NCI-H1105 treated with DMSO at 0.1 percent for 48 hours (cell line): ENCODE results near the gene THADA.
"Not testable (repeated sequence)": the region's sequence is repeated elsewhere in the genome, so short reads cannot be mapped to it uniquely, and the experiment has no call there.

Experiments used
- DNase-seq: peaks from one replicate; lab custom pipeline; 2025; lab: John Stamatoyannopoulos, UW

THADA gene

DNA sequence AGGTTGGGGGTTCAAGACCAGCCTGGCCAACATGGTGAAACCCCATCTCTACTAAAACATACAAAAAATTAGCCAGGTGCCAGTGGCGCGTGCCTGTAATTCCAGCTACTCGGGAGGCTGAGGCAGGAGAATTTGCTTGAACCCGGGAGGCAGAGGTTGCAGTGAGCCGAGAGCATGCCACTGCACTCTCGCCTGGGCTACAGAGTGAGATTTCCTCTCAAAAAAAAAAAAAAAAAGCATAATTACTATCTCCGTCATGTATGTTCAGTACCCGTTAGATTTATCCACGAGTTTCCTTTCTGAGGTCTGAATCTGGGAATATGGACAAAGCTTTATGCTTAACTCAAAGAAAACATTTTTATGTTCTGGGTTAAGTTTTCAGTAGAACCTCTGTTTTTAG is 209.2 kb downstream of the THADA start:
- DNase-seq = not testable (repeated sequence)

DNA sequence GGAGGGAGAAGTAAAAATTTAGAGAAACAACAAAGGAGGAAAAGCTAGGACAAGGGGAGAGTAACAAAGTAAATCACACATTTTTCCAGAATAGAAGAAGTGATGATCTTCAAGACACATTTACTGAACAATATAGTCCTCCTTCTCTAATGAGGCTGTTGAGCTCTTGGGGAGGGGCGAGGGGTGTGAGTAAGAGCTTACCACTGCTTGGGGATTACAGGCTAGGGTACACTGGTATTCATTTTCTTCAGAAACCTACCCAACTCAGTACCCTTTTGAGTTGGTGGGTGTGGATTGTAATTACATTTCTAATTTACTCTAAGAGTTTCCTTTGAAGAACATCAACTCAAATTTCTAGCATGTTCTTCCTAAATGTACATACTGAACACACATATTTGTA is 211.7 kb downstream of the THADA start:
- DNase-seq = no peak

DNA sequence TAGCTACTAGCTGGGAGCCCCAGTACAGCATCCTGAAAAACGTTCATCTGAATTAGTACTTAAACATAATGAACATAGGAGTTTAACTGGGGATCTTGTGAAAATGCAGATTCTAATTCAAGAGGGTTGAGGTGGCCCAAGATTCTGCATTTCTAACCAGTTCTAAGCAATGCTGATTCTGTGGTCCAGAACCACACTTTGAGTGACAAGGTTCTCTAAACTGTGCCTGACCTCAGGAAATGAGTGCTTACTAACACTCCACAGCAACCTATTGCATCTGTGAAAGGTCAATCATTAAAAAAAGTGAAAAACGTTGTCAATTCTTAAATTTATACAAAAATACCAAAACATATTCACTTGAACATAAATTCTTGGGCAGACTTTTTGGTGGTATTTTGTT is 212.3 kb downstream of the THADA start:
- DNase-seq = no peak

DNA sequence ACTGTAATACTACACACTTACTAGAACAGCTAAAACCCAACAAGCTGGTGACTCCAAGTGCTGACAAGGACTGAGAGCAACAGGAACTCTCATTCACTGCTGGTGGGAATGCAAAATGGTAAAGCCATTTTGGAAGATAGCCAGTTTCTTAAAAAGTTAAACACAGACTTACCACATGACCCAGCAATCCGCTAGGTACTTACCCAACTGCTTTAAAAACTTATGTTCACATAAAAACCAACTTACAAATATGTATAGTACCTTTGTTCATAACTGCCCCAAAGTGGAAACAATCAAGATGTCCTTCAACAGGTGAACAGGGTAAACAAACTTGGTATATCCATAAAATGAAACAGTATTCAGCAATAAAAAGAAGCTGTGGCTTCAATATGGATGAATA is 216.3 kb downstream of the THADA start:
- DNase-seq = no peak

DNA sequence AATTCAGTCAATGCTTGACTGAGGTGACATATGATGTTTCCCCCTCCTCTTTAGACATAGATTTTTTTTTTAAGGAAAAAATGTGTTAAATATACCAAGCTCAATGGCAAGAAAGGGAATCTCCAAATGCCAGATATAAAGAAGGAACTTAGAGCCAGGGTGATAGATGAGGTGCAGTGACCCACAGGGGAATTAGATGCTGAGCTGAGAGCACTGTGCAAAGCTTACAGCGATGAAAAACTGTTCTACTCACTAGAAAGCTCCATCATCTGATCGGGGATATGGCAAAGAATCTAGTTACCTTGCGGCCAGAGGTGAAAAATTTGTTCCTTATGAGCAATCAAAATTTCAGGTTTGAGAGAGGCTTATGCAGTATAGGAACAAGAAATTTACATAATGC is 218.5 kb downstream of the THADA start:
- DNase-seq = no peak

DNA sequence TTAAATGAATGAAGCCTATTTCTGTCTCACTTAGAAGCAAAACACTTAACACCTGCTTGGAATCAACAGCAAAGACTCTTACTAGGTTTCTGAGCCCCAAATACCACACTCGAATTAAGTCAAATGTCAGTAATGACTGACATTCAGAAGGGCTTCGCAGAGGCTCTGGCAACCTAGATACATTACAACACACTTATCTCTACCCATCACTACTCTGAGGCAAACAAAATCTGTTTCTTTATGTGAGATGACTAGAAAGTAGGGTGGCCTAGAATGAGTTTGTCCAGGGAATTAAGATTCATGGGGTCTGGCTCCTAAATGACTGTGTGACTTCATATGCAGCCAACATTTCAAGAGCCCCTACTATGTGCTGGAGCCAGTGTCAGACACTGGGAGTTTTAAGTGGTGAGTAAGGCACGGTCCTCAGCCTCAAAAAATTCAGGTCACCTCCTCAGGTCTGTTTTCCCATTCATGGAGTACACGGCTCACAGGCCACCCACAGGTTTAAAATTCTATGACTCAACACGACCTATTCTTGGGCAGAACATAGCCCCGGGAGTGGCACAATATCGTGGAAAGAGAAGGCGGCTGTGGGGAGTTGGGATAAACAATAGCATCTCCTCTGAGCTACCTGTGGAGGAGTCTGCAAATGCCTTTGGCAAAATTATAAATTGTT is 219.2 kb downstream of the THADA start:
- no peak for DNase-seq

DNA sequence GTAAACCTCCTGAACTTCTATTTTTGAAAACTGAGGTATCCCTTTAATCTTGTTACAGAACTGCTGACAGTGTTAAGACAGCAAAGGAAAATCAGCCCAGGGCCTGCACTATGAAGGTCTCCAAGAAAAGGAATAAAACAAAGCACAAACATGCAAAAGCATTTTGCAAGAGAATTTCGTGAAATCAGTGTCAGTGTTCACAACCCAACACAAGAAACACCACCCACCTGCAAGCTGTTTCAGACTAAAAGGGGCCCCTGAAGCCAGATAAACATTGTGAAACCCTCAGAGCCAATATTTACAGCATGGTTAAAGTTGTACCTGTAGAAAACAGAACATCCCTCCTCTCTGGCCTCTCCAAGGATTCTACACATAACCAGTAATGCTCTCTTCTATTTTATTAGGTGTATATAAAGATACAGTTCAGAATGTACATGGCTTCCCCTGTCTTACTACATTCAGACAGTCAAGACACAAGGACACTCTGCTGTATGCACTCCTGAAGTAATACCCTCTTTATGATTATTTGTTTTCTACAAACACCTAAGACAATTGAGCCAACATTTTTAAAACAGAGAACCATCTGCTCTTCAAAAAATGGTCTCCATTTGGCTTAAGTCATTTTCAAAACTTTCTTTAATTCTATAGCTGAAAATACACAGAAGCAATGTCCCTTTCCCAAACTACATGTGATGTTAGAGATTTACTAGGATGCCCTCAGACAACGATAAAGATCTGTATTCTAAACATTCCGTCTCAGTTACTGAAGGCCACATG is 219.9 kb downstream of the THADA start:
- DNase-seq = no peak

DNA sequence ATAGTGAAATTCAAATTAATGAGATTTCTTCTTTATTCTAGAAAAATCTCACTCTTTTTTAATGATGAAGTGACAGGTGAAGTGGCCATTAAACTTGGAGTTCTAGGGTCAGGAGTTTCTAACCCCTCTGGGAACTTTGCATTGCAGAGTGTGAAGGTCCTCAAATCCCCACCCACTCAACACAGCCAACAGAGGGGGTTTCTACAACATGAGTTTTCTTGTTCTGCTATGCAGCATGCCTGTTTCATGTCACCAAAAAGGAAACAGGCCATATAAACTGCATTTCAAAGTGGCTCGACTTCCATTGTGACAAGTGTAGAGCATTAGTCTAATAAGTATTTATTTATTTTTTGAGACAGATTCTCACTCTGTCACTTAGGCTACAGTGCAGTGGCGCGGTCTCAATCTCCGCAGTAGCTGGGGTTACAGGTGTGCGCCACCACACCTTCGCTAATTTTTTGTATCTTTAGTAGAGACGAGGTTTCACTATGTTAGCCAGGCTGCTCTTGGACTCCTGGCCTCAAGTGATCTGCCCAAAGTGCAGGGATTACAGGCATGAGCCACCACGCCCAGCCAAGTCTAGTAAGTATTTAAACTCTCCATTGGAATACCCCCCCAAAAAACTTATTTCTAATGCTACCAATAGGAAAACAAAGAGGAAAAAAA is 223.3 kb downstream of the THADA start:
- no peak for DNase-seq

DNA sequence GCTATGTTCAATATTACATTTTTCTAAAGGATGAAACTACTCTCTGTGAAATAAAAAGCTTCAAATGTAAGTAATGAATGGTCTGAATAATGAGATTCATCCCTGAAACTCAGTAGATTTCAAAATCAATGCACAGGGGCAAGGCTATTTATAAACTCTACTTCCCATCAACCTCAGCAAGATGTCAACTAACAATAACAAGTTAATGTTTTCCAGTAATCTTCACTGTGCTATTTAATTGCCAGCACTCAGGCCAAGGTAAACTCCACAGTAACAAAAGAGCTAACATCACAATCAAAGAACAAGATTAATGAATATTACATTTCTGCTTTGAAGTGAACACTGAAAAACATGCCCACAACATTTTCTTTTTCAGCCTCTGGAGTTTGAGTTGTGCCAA is 225.1 kb downstream of the THADA start:
- DNase-seq = peak; percentile 87

DNA sequence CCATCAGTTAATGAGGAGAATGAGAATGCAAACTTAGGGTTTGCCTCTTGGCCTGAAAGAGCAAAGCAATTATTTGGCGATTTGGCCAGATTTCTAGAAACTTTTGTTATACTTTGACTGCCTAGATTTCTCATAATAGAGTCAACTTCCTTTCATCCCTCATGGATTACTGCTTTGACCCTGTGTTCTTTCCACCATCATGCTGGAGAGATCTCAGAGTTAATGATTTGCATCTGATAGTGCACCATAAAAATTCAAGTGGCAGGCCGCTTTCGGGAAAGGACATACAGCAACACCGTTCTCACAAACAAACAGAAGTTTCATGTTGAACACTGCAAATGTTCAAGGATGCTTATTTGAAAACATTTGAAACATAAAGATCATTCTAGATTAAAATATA is 225.7 kb downstream of the THADA start:
- no peak for DNase-seq

DNA sequence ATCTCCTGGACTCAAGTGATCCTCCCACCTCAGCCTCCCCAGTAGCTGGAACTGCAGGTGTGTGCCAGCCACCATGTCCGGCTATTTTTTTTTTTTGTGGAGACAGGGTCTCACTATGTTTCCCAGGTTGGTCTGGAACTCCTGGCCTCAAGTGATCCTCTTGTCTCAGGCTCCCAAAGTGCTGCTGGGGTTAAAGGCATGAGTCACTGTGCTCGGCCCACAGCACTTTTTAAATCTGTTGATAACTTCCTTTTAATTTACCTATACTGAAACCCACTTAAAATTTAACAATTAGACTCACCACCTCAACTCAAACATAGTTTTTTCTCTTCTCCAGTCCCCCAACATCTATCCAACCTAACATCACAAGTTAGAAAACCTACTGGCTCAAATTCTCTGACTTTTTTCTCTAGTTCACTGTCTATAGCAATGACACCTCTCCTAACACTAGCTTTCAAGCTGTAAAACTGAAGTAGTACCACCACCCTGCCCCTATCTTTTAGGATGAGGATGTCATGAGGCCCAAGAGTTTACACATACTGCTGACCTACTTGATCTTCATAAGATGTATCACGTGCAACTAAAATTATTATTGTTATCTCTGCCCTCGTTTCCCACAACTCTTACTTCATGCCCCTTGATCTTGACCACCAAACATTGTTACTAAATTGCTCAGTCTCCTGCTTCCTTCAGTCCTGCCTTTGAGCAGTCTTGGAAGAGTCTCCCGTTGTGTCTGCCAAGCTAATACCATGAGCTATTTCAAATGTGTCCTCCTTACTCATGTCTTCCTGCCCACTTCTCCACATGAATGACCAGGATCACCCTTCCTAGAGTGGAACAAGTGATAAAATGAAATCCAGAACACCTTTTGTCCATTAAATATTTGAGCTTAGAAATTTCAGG is 227.1 kb downstream of the THADA start:
- no peak for DNase-seq

DNA sequence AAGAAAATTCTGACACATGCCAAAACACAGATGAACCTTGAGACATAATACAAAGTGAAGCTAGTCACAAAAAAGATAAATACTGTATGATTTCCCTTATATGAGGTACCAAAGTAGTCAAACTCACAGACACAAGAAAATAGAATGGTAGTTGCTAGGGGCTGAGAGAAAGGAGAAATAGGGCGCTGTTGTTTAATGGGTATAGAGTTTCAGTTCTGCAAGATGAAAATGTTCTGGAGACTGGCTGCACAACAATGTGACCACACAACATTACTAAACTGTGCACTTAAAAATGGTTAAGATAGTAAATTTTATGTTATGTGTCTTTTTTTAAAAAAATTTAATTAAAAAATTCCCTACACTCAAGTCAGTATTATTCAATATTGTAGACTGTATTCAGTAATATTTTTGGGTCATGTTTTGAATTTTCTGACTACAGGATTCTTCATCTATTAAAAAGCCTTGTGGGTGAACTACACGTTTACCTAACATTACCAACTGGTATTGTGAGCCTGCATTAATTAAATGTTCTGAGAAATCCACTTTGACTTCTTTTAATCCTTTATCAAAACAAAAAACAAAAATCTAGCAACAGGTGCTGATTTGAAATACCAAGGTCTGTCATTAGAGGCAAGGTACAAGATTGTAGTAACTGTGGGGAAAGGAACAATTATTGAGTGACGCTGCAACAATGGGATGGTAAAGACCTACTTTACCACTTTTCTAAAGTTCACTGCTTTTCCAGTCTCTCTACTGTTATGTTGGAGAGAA is 228.6 kb downstream of the THADA start:
- DNase-seq = no peak

DNA sequence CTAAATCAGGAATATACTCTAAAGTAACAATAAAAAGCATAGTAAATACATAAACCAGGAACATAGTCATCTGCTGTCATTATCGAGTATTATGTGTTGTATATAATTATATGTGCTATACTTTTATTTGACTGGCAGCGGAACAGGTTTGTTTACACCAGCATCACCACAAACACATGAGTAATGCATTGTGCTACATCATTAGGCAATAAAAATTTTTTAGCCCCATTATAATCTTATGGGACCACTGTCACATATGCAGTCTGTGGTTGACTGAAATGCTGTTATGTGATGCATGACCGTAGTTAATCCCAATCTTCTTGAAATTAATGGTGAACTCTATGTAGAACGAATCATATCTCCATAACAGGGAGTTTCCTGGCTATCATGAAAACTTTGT is 232.7 kb downstream of the THADA start:
- no peak for DNase-seq

DNA sequence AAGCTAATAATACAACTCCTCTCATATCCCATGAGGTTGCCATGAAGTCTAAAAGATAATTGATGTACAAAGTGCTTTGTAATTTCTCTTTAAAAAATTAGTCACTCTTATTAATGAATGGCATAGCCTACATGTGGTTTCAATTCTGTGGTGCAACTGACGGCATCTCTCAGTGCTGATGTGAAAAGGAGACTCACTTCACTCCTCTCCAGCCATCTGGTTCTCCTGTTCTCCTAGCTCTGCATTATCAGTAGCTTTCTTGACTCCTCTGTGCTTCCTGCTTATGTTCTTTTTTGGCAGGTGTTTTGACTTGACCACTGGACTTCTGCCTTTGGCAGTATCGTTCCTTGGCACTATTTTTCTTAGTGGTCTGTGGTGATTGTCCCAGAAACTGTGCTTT is 234.6 kb downstream of the THADA start:
- DNase-seq = no peak

DNA sequence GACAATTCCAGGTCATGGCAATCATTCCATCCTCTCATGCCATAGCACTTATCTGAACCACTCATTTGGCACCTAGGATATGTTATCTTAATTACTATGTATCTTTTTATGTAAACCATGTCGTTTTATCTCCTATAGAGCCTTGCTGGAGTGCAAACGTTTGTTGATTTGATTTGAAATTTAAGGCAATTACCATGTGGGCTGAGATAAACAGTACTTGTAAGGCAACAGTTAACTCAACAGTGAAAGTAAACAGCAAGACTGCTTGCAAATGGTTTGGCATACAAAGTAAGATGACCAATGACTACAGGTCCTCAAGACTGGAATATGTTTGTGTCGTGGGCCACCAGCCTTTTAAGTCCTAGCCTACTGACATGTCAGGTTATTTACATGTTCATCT is 235.7 kb downstream of the THADA start:
- no peak for DNase-seq

DNA sequence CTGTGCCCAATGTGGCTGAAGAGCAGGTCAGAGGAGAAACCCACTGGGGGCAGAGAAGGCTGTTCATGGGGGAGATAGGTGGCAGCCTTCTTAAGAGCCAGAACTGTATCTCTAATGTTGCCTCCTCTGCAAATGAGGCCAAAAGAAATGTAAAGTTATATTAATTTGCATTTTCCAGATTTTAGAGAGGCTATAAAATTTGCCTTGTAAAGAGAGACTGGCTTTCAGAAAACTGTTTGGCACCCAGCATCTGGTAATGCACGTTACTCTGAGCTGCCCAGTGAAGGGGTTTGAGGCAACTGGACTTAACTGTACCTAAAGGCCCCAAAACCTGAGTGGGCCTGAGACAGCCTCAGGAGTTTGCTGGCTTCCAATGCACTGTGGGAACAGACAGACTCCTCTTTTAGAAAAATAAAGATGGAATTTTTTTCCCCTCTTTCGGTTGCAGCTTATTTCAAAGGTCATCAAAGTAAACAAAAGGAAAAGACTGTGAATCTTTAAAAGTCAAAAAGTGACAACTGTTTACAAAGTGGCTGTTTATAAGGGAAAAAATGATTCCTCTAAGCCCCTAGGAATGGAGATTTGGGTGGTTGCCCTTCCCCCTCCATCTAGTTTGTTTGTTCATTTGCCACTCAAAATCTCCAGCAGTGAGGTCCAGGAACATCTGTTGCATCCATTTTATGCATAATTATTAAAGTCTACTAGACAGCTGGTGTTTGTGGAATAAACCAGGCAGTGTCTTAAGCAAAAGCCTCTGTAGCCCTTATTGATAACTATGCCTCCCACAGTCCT is 237.2 kb downstream of the THADA start:
- peak; percentile 44 for DNase-seq

DNA sequence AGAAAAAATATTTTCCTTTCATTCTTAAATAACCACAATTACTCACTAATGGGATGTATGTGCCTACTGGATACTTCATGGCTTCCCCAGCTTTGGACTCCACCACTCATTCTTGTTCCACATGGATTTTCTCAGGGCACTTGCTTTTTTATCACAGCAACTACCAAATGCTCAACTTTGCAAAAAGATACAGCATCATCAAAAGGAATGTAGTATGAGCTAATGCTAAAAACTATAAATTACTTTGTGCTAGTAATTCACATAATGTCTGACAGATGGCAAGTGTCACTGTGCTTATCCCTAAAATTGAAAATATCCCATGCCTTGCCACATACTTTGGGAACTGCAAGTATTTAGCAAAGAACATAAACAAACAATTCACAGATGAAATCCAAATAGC is 239.1 kb downstream of the THADA start:
- DNase-seq = no peak

DNA sequence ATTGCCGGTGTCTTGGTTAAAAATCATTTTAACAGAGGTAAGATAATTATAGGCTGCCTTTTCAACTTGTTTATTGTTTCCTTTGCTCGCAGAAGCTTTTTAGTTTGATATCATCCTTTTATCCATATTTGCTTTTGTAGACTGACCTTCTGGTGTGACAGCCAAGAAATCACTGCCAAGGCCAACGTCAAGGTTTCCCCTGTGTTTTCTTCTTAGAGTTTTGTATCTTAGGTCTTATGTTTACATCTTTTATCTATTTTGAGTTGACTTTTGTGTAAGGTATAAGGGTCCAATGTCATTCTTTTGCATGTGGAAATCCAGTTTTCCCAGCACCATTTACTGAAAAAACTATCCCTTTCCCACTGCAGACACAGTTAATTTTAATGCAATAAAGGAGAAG is 240.4 kb downstream of the THADA start:
- DNase-seq = no peak

DNA sequence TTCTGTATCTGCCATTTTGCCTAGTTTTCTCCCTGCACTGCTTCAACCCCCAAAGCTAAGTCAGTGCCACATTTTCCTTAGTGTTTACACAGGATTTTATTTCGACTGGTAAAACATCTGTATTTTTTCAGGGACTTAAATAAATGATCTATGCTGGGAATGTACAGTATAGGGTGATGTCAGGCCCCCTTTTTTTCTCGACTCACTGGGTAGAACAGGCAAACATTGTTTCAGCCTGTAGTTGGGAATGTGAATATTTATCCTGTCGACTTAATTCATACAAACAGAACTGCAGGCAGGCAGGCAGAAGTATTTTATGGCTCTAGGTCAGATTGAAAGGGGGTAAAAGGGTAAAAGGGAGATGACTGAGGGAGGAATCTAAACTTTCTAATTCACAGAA is 245.9 kb downstream of the THADA start:
- DNase-seq = no peak

DNA sequence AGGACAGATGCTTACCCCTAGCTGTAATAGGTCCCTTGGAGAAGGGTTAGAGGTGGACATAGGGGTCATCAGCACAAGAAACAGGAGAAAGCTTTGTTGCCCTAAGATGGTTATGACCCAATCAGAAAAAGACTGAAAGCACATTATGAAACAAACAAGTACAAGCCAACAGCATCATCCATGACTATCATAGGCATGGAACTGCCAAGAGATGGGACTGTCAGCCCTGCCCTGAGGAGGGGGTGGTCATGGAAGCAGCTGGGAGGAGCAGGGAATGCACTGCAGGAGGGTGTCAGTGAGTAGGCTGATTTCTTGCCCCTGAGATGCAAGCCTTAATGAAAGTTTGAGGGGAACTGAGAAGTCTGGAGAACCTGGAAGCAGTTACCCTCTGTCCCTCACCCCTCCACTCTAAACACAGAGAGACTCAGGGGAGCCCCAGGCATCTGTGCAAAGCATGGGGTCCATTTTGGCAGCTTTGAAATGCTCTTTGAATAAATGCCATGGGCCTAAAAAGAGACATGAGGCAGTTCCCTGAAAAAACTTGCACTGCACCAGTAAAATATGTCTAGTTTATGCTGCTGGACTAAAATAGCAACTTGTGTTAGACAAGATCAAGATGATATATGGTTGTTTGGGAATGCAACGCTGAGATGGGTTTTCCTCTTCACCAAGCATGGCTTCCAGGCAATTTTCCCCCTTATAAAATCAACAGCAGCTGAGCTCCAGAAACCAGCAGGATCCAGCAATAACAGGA is 246.8 kb downstream of the THADA start:
- no peak for DNase-seq
